CD4-positive, alpha-beta T cell treated with Interferon alpha-2 for 1 hour (primary cell): Measurements from ENCODE around the gene GPR85.
"Not testable (repeated sequence)": the region's sequence is repeated elsewhere in the genome, so short reads cannot be mapped to it uniquely, and the experiment has no call there.

ENCODE experiments used
- DNase-seq, 2 donors: peaks; one replicate each; pipeline ENCODE4 v3.0.0-alpha.2; 2020 to 2022

Gene GPR85, protein sequence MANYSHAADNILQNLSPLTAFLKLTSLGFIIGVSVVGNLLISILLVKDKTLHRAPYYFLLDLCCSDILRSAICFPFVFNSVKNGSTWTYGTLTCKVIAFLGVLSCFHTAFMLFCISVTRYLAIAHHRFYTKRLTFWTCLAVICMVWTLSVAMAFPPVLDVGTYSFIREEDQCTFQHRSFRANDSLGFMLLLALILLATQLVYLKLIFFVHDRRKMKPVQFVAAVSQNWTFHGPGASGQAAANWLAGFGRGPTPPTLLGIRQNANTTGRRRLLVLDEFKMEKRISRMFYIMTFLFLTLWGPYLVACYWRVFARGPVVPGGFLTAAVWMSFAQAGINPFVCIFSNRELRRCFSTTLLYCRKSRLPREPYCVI

GRCh38 chr7:113086431-113086888 is at the start of gene GPR85:
GPR85 (minus strand) TSS chr7:113086827; CDS start chr7:113084721, 2,106 bp downstream.
- DNase-seq, result peak in 1 of 2 donors; percentile 8

DNA sequence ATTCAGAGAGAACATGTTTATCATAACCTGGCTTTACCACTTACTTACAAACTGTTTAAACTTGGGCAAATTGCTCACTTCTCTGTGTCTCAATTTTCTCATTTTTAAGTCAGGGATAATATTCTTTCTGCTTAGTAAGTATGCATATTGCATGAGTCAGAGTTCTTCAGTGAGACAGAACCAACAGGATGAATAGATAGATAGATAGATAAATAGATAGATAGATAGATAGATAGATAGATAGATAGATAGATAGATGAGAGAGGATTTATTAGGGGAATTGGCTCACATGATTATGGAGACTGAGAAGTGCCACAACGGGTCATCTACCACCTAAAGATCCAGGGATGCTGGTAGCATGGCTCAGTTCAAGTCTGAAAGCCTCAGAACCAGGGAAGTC is 47.4 kb upstream of the GPR85 start:
- no peak for DNase-seq

GRCh38 chr7:113131367-113131766 is 44.7 kb upstream of the GPR85 start:
- DNase-seq, result no peak

GRCh38 chr7:113128031-113128430 is 41.4 kb upstream of the GPR85 start:
- DNase-seq, result no peak

- DNase-seq, result no peak
Observed at GRCh38 chr7:113125728-113126127, 39.1 kb upstream of the GPR85 start.

DNA sequence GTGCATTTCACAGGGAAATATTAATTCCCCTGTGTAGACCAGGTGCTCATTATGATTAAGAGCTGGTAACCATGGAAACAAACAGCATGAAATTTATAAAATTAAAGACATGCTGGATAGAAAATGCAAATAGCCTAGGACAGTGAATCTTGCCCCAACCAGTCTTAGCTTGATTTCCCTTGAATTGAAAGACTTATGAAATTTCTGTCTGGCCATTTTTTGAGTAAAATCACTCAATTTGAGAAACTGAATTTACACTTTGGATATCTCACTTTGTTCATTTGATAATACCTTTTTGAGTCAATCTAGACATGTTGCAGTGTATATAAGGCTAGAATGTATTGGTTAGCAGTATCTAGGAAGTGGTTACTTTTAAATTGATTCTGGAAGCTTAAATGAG is 36.1 kb upstream of the GPR85 start:
- no peak for DNase-seq

DNA sequence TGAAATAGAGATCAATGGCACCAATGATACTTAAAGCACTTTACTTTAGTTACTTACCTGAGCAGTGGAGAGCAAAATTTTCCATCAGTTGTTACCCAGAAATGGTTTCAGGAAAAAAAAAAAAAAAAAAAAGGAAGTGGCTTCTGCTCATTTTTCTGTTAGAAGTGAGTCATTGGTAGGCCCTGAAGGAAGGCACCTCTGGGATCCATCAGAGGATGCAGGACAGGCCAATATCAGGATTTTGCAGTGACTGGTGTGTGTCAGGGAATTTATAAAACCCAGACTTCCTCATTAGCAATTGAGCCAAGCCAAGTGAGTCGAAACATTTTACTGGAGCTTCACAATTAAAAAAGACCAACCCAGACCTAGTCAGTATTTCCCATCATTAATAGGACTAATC is 34.0 kb upstream of the GPR85 start:
- no peak for DNase-seq

GRCh38 chr7:113119429-113119828 is 32.8 kb upstream of the GPR85 start:
- DNase-seq, result no peak

DNA sequence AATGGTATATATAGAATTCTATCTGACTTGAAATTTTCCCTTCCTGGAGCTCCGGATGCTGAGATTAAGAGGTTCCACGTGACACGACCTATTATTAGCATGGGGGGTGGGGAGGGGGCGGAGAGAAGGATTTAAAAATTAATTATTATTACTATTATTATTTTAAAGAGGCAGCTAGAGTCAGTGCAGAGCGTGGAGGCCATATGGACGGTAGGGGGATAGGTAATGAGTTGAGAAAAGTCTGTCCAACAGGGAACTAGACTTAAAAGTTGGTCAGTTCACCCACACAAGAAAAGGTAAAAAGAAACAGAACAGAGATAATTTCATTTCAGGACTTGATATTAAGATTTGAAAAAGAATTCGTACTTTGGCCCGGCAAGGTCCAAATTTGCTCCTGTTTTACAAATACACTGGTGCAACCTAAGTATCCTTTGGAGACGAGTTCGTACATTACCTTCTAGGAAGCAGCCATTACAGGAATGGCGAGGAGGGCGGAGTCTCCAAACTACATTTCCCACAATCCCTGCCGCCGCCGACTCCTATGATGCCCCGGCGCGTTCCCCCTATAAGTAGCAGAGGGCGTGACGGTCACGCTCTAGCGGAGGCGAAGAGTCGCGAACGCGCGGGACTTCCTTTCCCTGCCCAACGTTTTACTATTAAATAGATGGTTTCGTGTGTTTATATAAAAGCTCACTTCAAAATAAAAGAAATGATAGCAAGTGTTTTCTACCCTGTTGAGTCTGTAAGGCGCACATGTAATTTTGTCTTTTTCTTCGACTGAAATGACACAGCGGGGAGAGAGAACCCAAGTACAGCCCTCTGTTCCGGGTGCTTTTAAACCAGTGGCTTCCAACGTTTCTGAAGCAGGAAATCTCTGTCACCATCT is 31.7 kb upstream of the GPR85 start, which contains the start of gene SMIM30:
TSS of gene SMIM30 (minus strand) at position 481 of the 886 bp plus-strand sequence. CDS start 976 bp downstream, outside the sequence.
- peak; percentile 86 to 89 for DNase-seq

DNA sequence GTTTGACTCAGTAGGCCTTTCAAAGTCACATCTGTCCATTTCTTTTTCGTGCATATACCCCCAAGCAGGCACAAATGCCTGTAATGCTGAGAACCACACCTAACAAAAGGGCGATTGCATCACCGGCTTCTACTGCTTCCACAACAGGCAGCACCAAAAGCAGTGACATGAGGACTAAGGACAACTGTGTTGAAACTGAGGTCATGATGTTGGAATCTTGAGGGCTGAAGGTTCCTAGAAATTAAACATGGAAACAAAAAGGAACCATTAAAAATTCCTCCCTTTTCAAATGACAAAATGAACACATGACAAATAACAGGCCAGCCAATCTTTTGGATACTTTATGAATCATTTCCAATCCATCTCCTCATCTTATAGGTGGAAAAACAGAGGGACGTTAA is 30.7 kb upstream of the GPR85 start:
- DNase-seq, result not testable (repeated sequence)

GRCh38 chr7:113113912-113114311 is 27.3 kb upstream of the GPR85 start:
- DNase-seq, result no peak

- DNase-seq, result no peak
Observed at GRCh38 chr7:113109718-113110117, 23.1 kb upstream of the GPR85 start.

- no peak for DNase-seq
Observed at GRCh38 chr7:113100121-113100603, 13.5 kb upstream of the GPR85 start.

DNA sequence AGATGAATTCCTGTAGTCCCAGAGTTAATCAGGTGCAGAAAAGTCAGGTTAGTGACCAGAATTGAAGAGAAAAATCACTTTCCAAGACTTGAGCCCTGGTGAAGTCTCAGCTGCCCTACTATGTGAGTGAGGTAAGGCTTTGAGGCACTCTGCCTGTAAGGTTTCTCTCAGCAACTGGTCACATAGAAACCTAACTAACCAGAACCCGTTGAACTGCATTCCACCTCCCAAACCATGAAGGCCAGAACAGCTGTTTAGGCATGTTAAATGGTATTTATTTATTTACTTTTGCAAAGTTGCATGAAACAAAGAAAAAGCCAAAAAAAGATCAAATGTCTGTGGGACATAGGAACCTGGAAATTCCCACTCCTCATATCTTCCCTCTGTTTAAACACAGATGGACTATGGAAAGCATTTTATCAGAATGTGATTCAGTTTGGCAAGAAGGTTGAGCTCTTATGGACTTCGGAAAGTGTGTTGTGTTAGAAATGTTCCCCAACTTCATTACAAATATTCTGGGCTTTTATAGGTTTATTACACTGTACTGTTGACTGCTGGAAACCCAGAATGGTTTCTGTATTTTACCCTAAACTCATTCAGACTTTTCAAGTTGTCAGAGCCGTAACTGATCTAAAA is 12.8 kb upstream of the GPR85 start:
- no peak for DNase-seq

GRCh38 chr7:113094517-113095249 is 8.1 kb upstream of the GPR85 start:
- DNase-seq, result no peak

DNA sequence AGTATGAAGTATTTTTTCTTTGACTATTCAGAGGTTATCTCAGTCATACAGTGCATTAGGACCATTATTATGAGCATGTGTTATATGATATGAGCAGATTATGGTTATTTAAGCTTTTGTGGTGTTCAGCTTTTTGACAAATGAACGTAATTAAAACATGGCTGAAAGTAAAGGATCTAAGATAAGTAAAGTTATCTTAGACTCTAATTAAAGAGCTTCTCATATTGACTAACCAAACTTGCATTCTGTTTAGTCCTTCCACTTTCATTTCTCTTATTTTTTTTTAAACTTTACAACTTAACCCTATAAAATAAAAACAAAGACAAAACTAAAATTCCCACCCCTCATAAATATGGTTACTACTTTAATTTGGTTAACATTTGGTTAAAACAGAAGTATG is 6.9 kb upstream of the GPR85 start:
- no peak for DNase-seq

- DNase-seq, result no peak
Observed at GRCh38 chr7:113092762-113093161, 6.1 kb upstream of the GPR85 start.

GRCh38 chr7:113087071-113087998 is 708 bp upstream of the GPR85 start:
- peak in 1 of 2 donors; percentile 17 for DNase-seq

GRCh38 chr7:113085781-113086390 is 741 bp downstream of the GPR85 start:
- DNase-seq, result peak in 1 of 2 donors; percentile 0

DNA sequence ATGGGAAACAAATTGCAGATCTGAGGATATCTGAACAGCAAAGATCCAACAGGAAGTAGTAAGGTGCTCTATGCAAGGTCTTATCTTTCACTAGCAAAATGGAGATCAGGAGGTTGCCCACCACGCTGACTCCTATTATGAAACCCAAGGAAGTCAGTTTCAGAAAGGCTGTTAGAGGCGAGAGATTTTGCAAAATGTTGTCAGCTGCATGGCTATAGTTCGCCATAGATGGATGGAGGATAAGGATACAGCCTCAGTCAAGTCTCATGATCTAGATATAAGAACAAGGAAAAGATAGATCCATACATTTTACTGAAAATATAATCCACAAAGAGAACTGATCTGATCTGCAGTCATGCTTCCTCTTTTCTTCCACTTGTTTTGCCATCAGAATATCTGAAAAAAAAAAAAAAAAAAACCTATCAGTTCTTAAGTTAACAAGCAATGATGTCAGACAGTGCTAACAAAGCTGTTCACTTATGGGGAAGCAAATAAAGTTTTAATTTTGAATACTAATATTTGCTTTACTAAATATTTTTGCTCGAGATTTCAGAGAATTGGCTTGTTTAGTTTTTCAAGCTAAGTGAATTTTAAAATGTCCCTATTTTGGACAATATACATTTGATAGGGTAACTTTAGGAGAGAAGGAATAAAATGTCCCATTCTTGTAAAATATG is 2.0 kb downstream of the GPR85 start:
- DNase-seq, result no peak
